Endodermal cell (in vitro differentiated cells): ENCODE measurements around the gene LMTK3. TPM values are rescaled to one million over a fixed set of nuclear protein-coding genes. Genes with fewer than 3 reads are reported as not detected.
A peak's percentile ranks its signal among the peaks of the same experiment; 100 is the strongest.

ENCODE experiments used
- DNase-seq: peaks from one replicate; pipeline ENCODE4 v3.0.0-alpha.2; 2017
- H3K27ac ChIP-seq: 2 replicates; pipeline ENCODE4 v1.5.1; 2013; ENCODE audit warnings: mild to moderate bottlenecking, low read depth, low read length, moderate library complexity
- H3K27me3 ChIP-seq: 2 replicates; pipeline ENCODE4 v1.6.1; 2013; ENCODE audit warnings: mild to moderate bottlenecking, low read length, moderate library complexity; ENCODE audit not compliant: insufficient read depth, control insufficient read depth, poor library complexity, severe bottlenecking
- H3K36me3 ChIP-seq: 2 replicates; pipeline ENCODE4 v1.7.0; 2013; ENCODE audit warnings: mild to moderate bottlenecking, low read length, moderate library complexity; ENCODE audit not compliant: control insufficient read depth, insufficient read depth
- H3K4me1 ChIP-seq: one replicate; pipeline ENCODE4 v1.7.0; 2013; ENCODE audit warnings: low read length; ENCODE audit not compliant: control insufficient read depth, insufficient read depth
- H3K4me3 ChIP-seq: 2 replicates; pipeline ENCODE4 v1.5.1; 2013; ENCODE audit warnings: mild to moderate bottlenecking, low read length, moderate library complexity
- H3K9ac ChIP-seq: 2 replicates; pipeline ENCODE4 v1.6.1; 2013; ENCODE audit warnings: mild to moderate bottlenecking, low read length, moderate library complexity; ENCODE audit not compliant: poor library complexity, severe bottlenecking; ENCODE audit errors: extremely low read depth
- H3K9me3 ChIP-seq: 2 replicates; pipeline ENCODE4 v1.6.1; 2013; ENCODE audit warnings: mild to moderate bottlenecking, low read length, moderate library complexity; ENCODE audit not compliant: control insufficient read depth
- H3K27ac Mint-ChIP-seq: 2 replicates; pipeline ENCODE4 v1.8.0; 2020; ENCODE audit warnings: mixed read lengths
- H3K27me3 Mint-ChIP-seq: 2 replicates; pipeline ENCODE4 v1.8.0; 2021; ENCODE audit warnings: mild to moderate bottlenecking, mixed read lengths; ENCODE audit not compliant: insufficient read depth
- H3K36me3 Mint-ChIP-seq: 2 replicates; pipeline ENCODE4 v1.8.0; 2020; ENCODE audit warnings: low read depth, mixed read lengths
- H3K4me1 Mint-ChIP-seq: 2 replicates; pipeline ENCODE4 v1.8.0; 2020; ENCODE audit warnings: mixed read lengths
- H3K4me3 Mint-ChIP-seq: 2 replicates; pipeline ENCODE4 v1.8.0; 2020; ENCODE audit warnings: mild to moderate bottlenecking, moderate library complexity, mixed read lengths
- H3K9me3 Mint-ChIP-seq: 2 replicates; pipeline ENCODE4 v1.8.0; 2020; ENCODE audit warnings: mild to moderate bottlenecking, mixed read lengths
- WGBS, 2 experiments: methylation state at CpG; one replicate each; pipeline versions ENCODE4 v1.1.5 to v1.1.7; 2013; ENCODE audit warnings: missing lambda C conversion rate in 2 of 2, mixed read lengths in 1 of 2; ENCODE audit not compliant: insufficient coverage in 1 of 2, insufficient read length in 1 of 2; 5-methylcytosine and 5-hydroxymethylcytosine counted together
- total RNA-seq, 2 donors: library from RNA; stranded (reverse); fragmentation: NEBNext Ultra II Directional in 1 of 2; extraction: Animal tissue kit (Norgen Biotek cat#: 25700) in 1 of 2; gene quantifications; 2 replicates in 1 of 2; 3 replicates in 1 of 2; pipeline ENCODE4 v1.2.1, GENCODE V29; 2021
- TF ChIP-seq, protein P1 (sequence below): fragments of 200-600 bp; sonication (generic); conservative IDR thresholded peaks from 2 replicates; pipeline ENCODE4 v1.5.0; 2021; ENCODE audit warnings: antibody characterized with exemption, mild to moderate bottlenecking

The LMTK3 gene
- total RNA-seq, 2 donors from 2014 or later: 11.1 to 14.5 TPM

DNA sequence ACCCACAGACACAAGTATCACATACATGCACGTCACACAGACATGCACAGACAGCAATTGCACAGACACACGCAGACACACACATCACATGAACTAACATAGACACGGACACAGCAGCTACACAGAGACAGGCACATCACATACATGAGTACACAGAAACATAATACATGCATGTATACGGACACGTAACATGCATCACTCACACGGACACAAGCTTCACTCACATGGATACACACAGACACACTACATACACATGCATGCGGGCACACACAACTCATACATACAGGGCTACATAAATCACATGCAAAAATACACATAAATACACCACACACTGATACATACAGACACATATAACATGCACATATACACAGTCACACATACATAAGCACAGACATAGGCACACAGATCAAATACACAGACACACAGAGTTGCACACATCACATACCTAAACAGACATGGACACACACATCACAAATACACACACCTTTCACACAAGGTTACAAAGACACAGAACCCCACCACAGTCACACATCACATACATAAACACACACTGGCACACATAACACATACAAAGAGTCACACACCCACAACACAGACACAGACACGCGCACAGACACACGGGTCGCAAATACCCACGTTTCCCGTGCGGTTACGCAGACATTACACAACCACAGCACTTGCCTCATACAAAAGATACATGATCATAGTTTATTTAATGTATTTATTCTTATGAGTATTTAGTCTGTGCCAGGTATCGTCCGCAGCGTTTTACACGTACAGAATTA lies 1.1 kb upstream of the LMTK3 start:
- Mint-ChIP-seq H3K27me3 (peaks cover 23% of the 10 kb centered on the region), H3K4me1 (peaks cover 7% of the 10 kb centered on the region), H3K27ac (no peak overlapping the region), H3K9me3 (no peaks in the 10 kb centered on the region), H3K36me3 (no peaks in the 10 kb centered on the region), H3K4me3 (no peak overlapping the region)
- no peak for DNase-seq
- H3K9me3 ChIP-seq: no peaks in the 10 kb centered on the region
- no peak overlapping the region for H3K9ac ChIP-seq
- H3K27ac ChIP-seq: no peak overlapping the region
- TF ChIP-seq, protein P1, sequence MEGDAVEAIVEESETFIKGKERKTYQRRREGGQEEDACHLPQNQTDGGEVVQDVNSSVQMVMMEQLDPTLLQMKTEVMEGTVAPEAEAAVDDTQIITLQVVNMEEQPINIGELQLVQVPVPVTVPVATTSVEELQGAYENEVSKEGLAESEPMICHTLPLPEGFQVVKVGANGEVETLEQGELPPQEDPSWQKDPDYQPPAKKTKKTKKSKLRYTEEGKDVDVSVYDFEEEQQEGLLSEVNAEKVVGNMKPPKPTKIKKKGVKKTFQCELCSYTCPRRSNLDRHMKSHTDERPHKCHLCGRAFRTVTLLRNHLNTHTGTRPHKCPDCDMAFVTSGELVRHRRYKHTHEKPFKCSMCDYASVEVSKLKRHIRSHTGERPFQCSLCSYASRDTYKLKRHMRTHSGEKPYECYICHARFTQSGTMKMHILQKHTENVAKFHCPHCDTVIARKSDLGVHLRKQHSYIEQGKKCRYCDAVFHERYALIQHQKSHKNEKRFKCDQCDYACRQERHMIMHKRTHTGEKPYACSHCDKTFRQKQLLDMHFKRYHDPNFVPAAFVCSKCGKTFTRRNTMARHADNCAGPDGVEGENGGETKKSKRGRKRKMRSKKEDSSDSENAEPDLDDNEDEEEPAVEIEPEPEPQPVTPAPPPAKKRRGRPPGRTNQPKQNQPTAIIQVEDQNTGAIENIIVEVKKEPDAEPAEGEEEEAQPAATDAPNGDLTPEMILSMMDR: no peak
- H3K4me1 ChIP-seq: no peaks in the 10 kb centered on the region
- peaks cover 19% of the 10 kb centered on the region for H3K27me3 ChIP-seq
- H3K36me3 ChIP-seq: no peaks in the 10 kb centered on the region
- 68 to 76% methylated on average over 7 to 16 of the region's 19 CpGs for WGBS, 2 experiments
- H3K4me3 ChIP-seq: no peak overlapping the region

DNA sequence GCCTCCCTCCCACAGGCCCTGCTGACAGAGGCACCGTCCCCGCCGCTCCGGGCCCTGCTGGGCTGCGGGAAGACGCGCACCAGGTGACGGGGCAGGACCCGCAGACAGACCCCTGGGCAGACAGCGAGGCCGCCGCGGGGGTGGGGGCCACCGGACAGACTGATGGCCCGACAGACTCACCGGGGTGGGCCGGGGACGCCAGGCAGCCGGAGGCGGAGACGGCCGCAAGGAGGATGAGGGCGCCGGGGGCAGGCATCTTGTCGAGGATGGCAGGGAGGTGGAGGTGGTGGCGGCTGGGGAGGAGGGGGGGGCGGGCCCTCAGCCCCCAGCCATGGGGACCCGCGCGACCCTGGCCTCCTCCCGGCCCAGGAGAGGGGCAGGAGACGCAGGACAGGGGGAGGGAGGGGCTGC lies 309 bp downstream of the LMTK3 start:
- H3K4me3 ChIP-seq: no peak overlapping the region
- Mint-ChIP-seq H3K36me3 (no peaks in the 10 kb centered on the region), H3K4me1 (peaks cover 7% of the 10 kb centered on the region), H3K4me3 (peak overlapping the region; percentile 54), H3K27me3 (peaks cover 23% of the 10 kb centered on the region), H3K9me3 (no peaks in the 10 kb centered on the region), H3K27ac (no peak overlapping the region)
- no peaks in the 10 kb centered on the region for H3K4me1 ChIP-seq
- 8 to 11% methylated on average over 10 to 22 of the region's 32 CpGs for WGBS, 2 experiments
- no peak overlapping the region for H3K27ac ChIP-seq
- no peaks in the 10 kb centered on the region for H3K36me3 ChIP-seq
- TF ChIP-seq, protein P1: no peak
- H3K9ac ChIP-seq: no peak overlapping the region
- no peaks in the 10 kb centered on the region for H3K9me3 ChIP-seq
- DNase-seq: peak; percentile 82
- peaks cover 19% of the 10 kb centered on the region for H3K27me3 ChIP-seq

DNA sequence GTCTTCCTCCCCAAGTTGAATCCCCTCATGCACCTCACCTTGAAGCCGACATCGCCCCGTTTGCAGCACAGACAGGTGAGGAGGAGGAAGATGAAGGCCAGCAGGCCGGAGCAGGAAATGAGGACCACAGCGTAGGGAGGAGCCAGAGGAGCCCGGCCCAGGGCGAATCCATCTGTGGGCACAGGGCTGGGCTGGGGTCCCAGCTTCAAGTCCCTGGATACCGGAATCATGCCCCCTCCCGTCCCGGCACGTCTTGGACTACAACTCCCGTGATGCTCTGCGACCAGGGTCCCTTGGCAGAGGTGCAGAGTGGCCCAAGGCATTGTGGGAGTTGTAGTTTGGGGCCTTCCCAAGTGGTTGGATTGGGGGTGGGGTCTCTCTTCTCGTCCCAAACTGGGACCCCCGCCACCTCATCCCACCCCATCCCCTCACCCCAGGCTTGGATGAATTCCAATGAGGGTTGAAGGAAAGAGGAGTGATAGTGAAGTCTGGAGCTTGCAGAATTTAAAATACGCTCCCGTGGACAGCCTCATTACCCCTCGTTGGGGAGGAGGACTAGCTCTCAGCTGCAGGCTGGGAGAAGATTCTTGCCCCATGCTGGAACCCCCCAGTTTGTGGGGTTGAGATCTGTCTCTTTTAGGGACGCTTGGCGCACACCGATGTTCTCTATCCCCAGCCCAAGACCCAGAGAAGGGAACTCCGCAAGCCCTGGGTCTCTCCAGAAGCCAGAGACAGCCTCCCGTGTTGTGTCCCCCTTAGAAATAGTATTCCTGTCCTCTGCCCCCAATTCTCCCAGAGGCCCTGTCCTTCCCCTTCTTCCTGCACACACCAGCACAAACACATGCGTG lies 990 bp downstream of the LMTK3 start:
- Histone ChIP-seq H3K4me3 (peak overlapping the region; percentile 67), H3K9me3 (no peaks in the 10 kb centered on the region), H3K27me3 (peaks cover 19% of the 10 kb centered on the region), H3K9ac (no peak overlapping the region), H3K4me1 (no peaks in the 10 kb centered on the region), H3K36me3 (no peaks in the 10 kb centered on the region), H3K27ac (no peak overlapping the region)
- WGBS, 2 experiments: 13 to 25% methylated on average over 11 to 22 of the region's 24 CpGs
- Mint-ChIP-seq H3K27me3 (peaks cover 23% of the 10 kb centered on the region), H3K27ac (peak overlapping the region; percentile 58), H3K4me1 (peaks cover 7% of the 10 kb centered on the region), H3K9me3 (no peaks in the 10 kb centered on the region), H3K4me3 (peak overlapping the region; percentile 54), H3K36me3 (no peaks in the 10 kb centered on the region)
- TF ChIP-seq, protein P1: no peak
- peak; percentile 91 for DNase-seq
